Measurements from ENCODE around the gene RABAC1.

RABAC1 gene

DNA sequence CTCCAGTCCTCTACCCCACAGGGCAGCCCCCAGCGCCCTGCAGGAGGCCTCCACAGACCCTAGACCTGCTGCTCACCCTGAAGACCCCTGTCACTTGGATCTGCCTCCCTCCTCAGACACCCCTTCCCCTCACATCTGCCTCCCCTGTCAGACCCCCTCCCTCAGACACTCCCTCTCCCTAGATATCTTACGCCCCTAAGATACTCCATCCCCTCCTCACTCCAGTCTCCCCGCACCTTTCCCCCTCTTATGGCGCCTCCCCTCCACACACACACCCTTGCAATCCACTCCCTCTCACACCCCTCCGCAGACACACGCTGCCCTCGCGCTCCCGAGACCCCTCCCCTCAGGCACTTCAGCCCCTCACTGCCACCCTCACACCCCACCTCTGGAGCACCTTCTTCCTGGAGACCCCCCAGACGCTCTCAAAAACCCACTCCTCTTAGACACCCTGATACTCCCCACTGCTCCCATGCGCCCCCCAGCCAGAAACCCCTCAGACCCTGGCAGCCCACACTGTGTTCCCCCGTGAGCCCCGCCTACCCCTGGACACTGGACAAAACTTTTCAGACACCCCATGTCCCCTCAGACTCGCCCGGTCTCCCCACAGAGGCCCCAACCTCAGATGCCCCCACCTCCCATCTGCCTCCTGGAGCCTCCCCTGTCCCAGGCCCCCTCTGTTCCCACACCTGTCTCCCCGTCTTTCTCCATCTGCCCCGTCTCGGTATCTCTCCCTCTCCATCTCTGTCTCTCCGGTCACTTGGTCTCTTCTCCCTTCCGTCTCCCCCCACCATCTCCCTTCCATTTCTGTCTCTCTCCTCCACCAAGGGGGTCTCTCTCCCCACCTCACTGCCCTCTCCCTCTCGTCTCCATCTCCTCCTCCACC is 45.3 kb downstream of the RABAC1 start:
- no peak for DNase-seq

DNA sequence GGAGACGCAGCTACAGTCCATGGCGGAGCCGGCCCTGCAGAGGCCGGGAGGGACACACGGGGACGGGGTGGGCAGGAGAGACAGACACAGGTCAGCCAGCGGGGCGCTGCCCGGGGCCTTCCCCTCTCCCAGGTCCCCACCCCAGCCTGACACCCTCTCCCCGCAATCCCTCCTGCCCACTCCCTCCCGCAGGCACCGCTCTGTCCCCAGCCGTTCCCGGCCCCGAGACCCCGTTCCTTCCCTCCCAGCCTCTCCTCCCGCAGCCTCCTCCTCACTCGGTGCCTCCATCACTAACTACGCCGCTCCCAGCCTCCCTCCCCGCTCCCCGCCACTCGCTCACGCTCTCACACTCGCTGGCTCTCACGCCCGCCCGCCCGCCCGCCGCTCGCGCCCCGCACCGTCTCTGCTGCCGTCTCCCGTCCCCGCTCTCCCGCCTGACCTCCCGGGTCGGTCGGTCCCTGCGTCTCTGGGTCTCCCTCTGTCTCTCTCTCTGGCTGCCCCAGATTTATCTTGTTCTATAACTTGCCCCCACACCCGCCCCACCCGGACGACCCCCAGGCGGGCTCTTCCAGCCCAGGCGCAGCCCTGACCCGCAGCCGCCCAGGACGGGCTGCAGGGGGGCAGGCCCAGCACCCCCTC is 46.1 kb downstream of the RABAC1 start:
- no peak for DNase-seq

DNA sequence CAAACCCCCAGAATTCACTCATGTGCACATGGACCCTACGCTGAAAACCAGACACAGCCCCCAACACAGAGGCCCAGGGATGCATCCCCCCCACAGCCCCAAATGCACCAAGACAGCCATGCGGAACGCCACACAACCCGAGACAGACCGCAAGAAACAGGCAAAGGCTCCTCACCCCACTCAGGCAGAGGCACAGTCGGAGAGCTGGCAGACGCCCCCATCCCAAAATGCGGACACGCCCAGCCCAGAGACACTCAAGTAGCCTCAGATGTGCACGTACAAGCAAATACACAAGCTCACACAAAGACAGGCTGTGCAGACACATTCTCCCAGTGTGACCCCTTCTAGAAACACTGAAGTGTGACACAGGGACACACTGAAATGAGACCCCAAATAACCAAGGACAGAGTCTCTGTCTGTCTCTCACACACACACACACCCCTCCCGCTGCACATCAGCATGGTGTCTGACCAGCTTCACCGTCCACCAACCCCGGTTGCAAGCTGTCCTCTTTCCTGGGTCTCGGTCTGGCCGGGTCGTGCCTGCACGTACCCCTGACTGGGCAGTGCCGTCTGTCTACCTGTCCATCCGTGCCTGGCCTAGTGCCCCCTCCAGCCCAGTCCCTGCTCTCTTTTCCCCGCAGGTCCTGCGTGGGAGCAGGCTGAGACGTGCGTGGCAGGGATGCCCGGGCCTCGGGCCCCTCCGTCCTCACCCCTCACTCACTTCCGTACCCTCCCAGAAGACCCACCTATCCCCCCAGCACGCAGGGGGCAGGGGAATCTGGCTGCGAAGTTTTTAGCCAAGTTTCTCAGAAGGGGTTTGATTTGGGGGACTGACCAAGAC is 47.0 kb downstream of the RABAC1 start:
- DNase-seq = no peak

DNA sequence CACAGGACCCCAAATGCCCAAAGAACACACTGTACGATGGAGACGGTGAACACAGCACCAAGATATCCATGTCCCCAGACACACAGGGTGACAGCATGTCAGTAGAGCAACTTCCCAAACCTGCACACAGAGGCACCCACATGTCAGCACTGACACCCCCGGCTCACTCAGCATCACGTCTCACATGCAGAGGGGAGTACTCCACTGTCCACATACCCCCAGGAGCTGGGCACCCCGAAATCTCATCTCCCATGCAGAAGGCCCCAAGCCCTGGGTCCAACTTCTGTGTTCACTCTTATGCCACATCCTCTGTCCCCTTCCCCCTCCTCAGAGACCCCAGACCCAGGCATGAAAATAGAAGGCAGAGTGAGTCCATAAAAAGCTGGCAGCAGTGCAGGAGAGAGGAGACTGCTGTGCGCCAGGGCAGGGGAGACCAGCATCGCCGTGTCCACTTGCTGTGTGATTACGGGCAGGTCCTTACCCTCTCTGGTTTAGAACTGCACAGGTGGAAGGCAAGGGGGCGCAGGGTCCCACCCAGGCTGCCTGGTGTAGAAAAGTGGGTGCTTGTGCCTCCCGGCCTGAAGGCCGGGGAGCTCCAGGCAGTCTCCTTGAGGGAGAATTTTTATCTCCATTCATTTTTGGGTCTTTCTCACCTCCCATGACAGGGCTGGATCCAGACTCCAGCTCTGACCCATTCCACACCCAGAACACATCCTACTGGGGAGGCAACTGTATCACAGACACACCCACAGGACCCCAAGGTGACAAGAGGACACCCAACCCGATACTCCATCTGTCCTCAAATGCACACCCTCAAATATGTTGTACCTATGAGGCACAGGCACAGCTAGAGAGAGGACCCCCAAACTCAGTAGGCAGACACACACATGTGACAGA is 47.9 kb downstream of the RABAC1 start:
- no peak for DNase-seq

DNA sequence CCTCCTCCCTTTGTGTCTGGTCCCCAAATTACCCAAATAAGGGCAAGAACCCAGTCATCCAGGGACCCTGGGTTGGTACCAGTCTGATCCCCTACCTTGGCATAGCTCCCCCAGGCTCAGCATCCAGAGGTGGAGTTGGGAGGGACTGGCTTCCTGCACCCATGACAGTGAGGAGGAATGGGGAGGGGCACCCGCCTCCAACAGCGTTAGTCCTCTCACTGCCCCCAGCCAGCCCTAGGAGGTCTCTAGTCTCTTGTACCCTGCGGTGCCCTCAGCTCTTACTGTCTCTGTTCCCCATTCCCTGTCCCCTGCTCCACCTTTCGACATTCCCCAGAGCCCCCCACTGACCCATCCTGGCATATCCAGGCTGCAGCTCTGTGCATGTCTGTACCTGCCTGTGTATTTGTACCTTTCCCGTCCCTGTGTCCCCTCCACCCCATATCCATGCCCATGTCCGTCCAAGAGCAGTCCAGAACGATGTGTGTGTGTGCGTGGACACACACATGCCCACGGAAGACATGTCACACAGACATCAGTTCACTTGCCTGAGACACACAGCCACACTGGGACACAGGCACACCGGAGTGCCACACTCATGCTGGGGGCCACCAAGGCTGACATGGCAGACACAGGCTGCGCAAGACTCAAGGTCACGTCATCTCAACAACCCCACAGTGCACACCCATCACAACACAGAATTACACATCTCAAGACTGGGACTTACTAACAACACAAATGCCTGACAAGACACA is 48.7 kb downstream of the RABAC1 start:
- DNase-seq = no peak

DNA sequence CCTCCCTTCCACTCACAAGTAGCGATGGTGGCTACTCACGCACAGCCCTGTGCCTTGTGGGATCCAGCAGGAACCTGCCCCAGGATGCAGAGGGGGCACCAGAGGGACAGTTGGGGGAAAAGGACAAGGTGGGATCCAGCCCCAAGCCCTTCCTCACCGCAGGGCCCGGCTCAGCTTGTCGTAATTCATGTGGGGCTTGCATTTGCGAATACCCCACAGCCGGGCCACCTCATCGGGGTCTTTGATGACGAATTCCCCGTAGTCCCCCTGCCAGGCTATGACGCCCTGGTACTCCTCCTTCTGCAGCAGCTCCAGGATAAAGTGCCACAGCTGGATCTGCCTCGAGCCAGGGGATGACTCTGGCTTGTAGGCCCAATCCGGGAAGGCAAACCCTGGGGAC is 49.4 kb downstream of the RABAC1 start:
- no peak for DNase-seq

DNA sequence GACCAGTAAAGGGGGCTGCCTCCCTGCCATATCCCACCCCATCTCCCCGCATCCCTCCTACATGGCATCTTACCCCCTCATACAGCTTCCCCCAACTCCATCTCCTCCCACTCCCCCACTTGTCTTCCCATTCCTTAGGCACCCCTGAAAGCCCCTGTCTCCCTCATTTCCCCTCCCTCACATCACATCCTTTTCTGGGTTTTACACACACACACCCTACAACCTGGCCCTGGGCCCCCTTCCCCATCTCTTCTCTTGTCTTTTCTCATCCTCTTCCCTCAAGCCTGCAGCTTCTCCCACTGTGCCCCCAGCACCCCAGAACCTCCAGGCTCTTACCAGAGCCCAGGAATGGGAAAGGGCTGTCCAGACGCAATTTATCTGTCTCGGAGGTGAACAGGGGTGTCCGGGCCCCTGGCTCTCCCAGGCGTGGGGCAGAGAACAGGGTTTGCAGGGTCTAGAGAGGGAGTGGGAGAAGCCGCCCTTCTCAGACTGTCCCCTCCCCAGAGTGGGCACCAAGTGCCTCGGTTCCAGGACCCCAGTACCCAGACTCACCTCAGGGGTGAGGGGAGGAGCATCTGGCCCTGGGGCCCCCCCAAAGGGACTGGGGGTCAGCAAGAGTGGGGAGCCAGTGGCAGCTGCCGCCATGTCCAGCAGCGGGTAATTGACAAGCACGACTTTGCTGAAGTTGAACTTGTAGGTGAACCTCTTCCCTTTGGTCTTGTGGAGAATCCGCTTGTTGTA is 50.2 kb downstream of the RABAC1 start:
- DNase-seq = no peak

DNA sequence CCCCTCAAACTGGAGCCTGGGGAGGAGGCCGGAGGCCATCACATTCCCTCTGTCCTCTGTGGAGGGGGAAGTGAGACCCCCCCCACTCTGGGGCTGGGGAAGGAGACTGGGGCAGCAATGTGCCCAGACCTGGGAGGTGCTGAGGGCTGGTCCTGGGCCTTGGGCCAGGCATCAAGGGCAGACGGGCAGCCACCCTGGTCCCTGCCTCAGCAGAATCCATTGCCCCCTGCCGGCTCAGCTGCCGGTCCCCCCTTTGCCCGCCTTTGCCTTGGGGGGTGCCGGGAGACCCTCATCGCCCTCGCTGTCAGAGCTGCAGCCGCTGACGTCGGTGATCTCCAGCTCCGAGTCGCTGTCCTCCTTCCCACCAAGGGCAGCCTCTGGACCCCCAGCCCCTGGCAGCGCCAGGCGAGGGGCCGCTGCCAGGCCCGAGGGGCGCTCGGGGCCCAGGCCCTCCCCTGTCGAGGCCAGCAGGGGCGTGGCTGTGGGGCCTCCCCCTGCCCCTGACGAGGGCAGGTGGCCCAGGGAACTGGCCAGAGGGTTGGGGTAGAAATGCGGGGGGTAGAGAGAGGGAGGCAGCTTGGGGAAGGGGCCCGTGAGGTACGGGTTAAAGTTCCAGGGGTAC is 51.0 kb downstream of the RABAC1 start:
- no peak for DNase-seq

DNA sequence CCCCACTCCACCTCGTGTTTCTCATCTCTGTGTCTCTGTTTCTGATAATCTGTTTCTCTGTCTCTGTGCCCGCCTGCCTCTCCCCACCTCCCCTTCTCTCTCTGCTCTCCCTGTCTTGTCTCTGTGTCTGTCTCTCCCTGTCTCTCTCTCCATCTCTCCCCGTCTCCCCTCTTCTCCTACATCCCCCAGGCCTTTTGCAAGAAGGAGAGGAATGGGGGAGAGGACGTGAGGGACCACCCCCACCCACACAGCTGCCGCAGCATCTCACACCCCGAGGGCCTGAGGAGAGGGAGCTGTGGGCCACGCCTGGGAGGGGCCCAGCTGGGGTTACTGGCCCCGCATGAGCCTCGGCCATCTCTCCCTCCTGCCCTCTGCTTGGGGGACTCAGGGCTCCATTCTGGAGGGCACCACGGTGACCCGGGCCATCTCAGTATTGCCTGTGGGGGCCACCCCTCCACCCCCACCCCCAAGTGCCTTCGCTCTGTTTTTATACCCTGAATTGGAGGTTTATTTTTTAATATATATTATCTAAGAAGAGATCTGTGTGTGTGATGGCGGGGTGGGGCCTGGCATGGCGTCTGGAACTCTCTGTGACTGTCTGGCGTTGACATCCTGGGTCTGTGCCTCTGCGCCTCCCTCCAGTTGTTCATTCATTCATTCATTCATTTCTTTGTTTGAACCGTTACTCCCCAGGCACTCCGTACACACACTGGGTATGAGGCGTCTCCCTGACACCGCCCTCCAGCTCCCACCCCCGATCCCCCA is 52.0 kb downstream of the RABAC1 start:
- no peak for DNase-seq
